ENCODE data around the gene EVL.

DNA sequence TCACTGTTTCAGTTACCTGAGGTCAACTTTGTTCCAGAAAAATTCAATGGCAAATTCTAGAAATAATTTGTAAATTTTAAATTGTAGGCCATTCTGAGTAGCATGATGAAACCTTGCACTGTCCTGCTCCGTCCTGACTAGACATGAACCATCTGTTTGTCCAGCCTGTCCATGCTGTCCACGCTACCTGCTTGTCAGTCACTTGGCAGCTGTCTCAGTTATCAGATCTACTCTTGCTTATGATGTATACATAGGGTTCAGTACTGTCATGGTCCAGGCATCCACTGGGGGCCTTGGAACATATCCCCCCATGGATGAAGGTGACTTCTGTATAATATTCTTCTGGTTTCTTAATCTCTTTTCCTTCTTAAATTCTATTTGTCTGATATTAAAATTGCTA is 14.1 kb upstream of the EVL start:
- TF ChIP-seq TAF1 (IDR thresholded peaks at IDR 0.05; ENCODE audit: borderline replicate concordance, low read depth, low read length) (no peak), SUZ12 (IDR thresholded peaks at IDR 0.05; ENCODE audit: unreplicated experiment) (no peak), POLR2AphosphoS5 (IDR thresholded peaks at IDR 0.05; ENCODE audit: low read length) (no peak), SMC3 (IDR thresholded peaks at IDR 0.05; ENCODE audit: borderline replicate concordance, low read length) (no peak), LARP7 (IDR thresholded peaks at IDR 0.05) (no peak), CBX3 (IDR thresholded peaks at IDR 0.05; ENCODE audit: borderline replicate concordance, low read depth) (no peak), POLR2A (IDR thresholded peaks at IDR 0.05; ENCODE audit: low read depth, low read length) (no peak), SMAD5 (IDR thresholded peaks at IDR 0.05; ENCODE audit: low read depth) (no peak), CHD2 (IDR thresholded peaks at IDR 0.05; ENCODE audit: borderline replicate concordance, low read depth, low read length) (no peak), EZH2 (IDR thresholded peaks at IDR 0.05; ENCODE audit: borderline replicate concordance, control insufficient read depth, low read depth, low read length) (no peak)
- TF ChIP-seq, protein P1, sequence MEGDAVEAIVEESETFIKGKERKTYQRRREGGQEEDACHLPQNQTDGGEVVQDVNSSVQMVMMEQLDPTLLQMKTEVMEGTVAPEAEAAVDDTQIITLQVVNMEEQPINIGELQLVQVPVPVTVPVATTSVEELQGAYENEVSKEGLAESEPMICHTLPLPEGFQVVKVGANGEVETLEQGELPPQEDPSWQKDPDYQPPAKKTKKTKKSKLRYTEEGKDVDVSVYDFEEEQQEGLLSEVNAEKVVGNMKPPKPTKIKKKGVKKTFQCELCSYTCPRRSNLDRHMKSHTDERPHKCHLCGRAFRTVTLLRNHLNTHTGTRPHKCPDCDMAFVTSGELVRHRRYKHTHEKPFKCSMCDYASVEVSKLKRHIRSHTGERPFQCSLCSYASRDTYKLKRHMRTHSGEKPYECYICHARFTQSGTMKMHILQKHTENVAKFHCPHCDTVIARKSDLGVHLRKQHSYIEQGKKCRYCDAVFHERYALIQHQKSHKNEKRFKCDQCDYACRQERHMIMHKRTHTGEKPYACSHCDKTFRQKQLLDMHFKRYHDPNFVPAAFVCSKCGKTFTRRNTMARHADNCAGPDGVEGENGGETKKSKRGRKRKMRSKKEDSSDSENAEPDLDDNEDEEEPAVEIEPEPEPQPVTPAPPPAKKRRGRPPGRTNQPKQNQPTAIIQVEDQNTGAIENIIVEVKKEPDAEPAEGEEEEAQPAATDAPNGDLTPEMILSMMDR (IDR thresholded peaks at IDR 0.05 in 2 of 3, conservative IDR thresholded peaks at IDR 0.05 in 1 of 3; ENCODE audit: control insufficient read depth in 2 of 3, extremely low read depth in 1 of 3, insufficient read depth in 1 of 3, low read depth in 3 of 3, low read length in 3 of 3), result no peak
- TF ChIP-seq, protein P2, sequence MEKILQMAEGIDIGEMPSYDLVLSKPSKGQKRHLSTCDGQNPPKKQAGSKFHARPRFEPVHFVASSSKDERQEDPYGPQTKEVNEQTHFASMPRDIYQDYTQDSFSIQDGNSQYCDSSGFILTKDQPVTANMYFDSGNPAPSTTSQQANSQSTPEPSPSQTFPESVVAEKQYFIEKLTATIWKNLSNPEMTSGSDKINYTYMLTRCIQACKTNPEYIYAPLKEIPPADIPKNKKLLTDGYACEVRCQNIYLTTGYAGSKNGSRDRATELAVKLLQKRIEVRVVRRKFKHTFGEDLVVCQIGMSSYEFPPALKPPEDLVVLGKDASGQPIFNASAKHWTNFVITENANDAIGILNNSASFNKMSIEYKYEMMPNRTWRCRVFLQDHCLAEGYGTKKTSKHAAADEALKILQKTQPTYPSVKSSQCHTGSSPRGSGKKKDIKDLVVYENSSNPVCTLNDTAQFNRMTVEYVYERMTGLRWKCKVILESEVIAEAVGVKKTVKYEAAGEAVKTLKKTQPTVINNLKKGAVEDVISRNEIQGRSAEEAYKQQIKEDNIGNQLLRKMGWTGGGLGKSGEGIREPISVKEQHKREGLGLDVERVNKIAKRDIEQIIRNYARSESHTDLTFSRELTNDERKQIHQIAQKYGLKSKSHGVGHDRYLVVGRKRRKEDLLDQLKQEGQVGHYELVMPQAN (conservative IDR thresholded peaks at IDR 0.05), result no peak

All from GM12878 (cell line).